Ecto neural progenitor cell (in vitro differentiated cells): Measurements from ENCODE around the gene SPX.

Experiments used
- DNase-seq: peaks from one replicate; pipeline ENCODE4 v3.0.0-alpha.2; 2018; ENCODE audit warnings: low spot score

SPX gene

GRCh38 chr12:21526053-21526452 is at the start of gene SPX:
TSS of gene SPX (plus strand) at chr12:21526296. CDS start at chr12:21526473, 177 bp downstream.
- DNase-seq: no peak

GRCh38 chr12:21476949-21477348 is 49.1 kb upstream of the SPX start:
- no peak for DNase-seq

- DNase-seq: no peak
Measured at GRCh38 chr12:21478756-21479455, 47.2 kb upstream of the SPX start.

GRCh38 chr12:21483531-21483930 is 42.6 kb upstream of the SPX start:
- no peak for DNase-seq

- DNase-seq: no peak
Measured at GRCh38 chr12:21485998-21486397, 40.1 kb upstream of the SPX start.

- DNase-seq: no peak
Measured at GRCh38 chr12:21499765-21500164, 26.3 kb upstream of the SPX start.

- no peak for DNase-seq
Measured at GRCh38 chr12:21500786-21501257, 25.3 kb upstream of the SPX start.

GRCh38 chr12:21501258-21502163 is 24.6 kb upstream of the SPX start, which contains the start of the genes GOLT1B and RECQL:
TSS of gene GOLT1B (plus strand) at chr12:21501789. CDS start at chr12:21501924, 135 bp downstream.
TSS of gene RECQL (minus strand) at chr12:21501635. CDS start at chr12:21499570, 2,065 bp downstream.
- DNase-seq: peak; percentile 97

- DNase-seq: no peak
Measured at GRCh38 chr12:21502164-21502496, 24.0 kb upstream of the SPX start.

GRCh38 chr12:21502872-21503271 is 23.2 kb upstream of the SPX start:
- DNase-seq: no peak

- DNase-seq: no peak
Measured at GRCh38 chr12:21505888-21506287, 20.2 kb upstream of the SPX start.

GRCh38 chr12:21507849-21508248 is 18.2 kb upstream of the SPX start:
- no peak for DNase-seq

GRCh38 chr12:21509768-21510167 is 16.3 kb upstream of the SPX start:
- DNase-seq: no peak

GRCh38 chr12:21516281-21516680 is 9.8 kb upstream of the SPX start:
- no peak for DNase-seq

- no peak for DNase-seq
Measured at GRCh38 chr12:21518451-21518850, 7.6 kb upstream of the SPX start.

- DNase-seq: no peak
Measured at GRCh38 chr12:21521541-21521940, 4.6 kb upstream of the SPX start.

GRCh38 chr12:21523148-21523547 is 2.9 kb upstream of the SPX start:
- no peak for DNase-seq

- DNase-seq: no peak
Measured at GRCh38 chr12:21526721-21527345, 737 bp downstream of the SPX start.

GRCh38 chr12:21527451-21528180 is 1.5 kb downstream of the SPX start:
- peak; percentile 88 for DNase-seq

- no peak for DNase-seq
Measured at GRCh38 chr12:21528953-21529352, 2.9 kb downstream of the SPX start.

- no peak for DNase-seq
Measured at GRCh38 chr12:21529456-21529855, 3.4 kb downstream of the SPX start.
